Liver (tissue), 3 donors: ENCODE measurements around the gene HAND2.

Experiments used
- EGR1 ChIP-seq, 2 donors: IDR thresholded peaks; 2 replicates each; pipeline ENCODE4 v1.6.1; 2016 to 2018; ENCODE audit warnings: antibody characterized with exemption in 2 of 2, low read depth in 2 of 2
- FOXA1 ChIP-seq: IDR thresholded peaks from 2 replicates; pipeline ENCODE4 v1.6.1; 2016; ENCODE audit warnings: antibody characterized with exemption
- FOXA2 ChIP-seq: IDR thresholded peaks from 2 replicates; pipeline ENCODE4 v1.6.1; 2016; ENCODE audit warnings: antibody characterized with exemption
- GABPA ChIP-seq, 2 donors: IDR thresholded peaks in 1 of 2; conservative IDR thresholded peaks in 1 of 2; 2 replicates each; pipeline ENCODE4 v1.6.1; 2016; ENCODE audit warnings: antibody characterized with exemption in 2 of 2, mild to moderate bottlenecking in 1 of 2, moderate library complexity in 1 of 2
- HNF4A ChIP-seq, 2 donors: conservative IDR thresholded peaks; 2 replicates each; pipeline ENCODE4 v1.6.1; 2016; ENCODE audit warnings: antibody characterized with exemption in 2 of 2, mild to moderate bottlenecking in 2 of 2
- RAD21 ChIP-seq, 2 donors: IDR thresholded peaks; 2 replicates each; pipeline ENCODE4 v1.6.1; 2016; ENCODE audit warnings: antibody characterized with exemption in 2 of 2, mild to moderate bottlenecking in 2 of 2
- RXRA ChIP-seq, 2 donors: IDR thresholded peaks; 2 replicates each; pipeline ENCODE4 v1.6.1; 2017 to 2018; ENCODE audit warnings: antibody characterized with exemption in 2 of 2, mild to moderate bottlenecking in 1 of 2
- SP1 ChIP-seq: IDR thresholded peaks from 2 replicates; pipeline ENCODE4 v1.6.1; 2018; ENCODE audit warnings: antibody characterized with exemption, mild to moderate bottlenecking
- TAF1 ChIP-seq: conservative IDR thresholded peaks from 2 replicates; pipeline ENCODE4 v1.6.1; 2016; ENCODE audit warnings: antibody characterized with exemption, mild to moderate bottlenecking
- YY1 ChIP-seq: IDR thresholded peaks from 2 replicates; pipeline ENCODE4 v1.6.1; 2016; ENCODE audit warnings: antibody characterized with exemption, mild to moderate bottlenecking
- TF ChIP-seq, protein P1 (sequence below): fragments of 150-350 bp; IDR thresholded peaks from 2 replicates; pipeline ENCODE4 v1.5.1; 2017; ENCODE audit warnings: improper control_type of control experiment, low read depth, low read length; ENCODE audit not compliant: missing input control
- TF ChIP-seq, protein P2 (sequence below): IDR thresholded peaks from 2 replicates; pipeline ENCODE4 v1.6.1; 2016; ENCODE audit warnings: antibody characterized with exemption
- TF ChIP-seq, protein P3 (sequence below): IDR thresholded peaks from 2 replicates; pipeline ENCODE4 v1.6.1; 2016; ENCODE audit warnings: antibody characterized with exemption
- TF ChIP-seq, protein P4 (sequence below): IDR thresholded peaks from 2 replicates; pipeline ENCODE4 v1.6.1; 2016; ENCODE audit warnings: antibody characterized with exemption, mild to moderate bottlenecking
- donor health status: healthy.
- donor health status: healthy.

DNA sequence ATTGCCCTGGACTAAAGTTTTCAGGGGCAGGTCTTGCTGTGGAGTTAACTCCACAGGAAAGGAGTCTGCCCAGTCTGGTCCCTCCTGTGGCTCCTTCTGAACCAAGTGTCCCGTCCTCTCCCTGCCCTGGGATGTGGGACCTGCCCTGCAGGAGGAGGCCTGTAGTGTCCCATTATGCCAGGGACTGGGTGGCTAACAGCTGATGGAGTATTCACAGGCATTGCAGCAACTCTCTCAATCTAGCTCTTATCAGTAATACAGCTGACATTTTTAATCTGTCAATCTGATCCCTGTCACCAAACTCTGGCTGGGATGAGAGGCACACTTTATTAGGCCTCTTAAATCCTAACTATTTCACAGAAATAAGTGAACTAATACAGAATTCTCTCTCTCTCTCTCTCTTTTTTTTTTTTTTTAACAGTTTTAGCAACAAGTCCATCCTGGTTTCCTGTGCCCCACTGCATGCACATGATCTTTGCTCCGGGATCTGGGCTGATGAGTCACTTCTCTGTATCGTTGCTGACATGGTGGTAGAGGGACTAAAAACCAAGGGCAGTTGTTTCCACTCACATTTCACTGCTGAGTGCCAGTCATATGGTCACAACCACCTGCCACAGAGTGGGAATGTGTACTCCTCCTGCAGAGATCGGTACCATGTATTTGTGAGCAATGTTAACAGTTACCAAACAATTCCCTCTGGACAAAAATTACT lies 39.1 kb downstream of the HAND2 start:
- TF ChIP-seq RXRA (IDR thresholded peaks at IDR 0.05), result no peak
- no peak for TF ChIP-seq GABPA (IDR thresholded peaks at IDR 0.05 in 1 of 2, conservative IDR thresholded peaks at IDR 0.05 in 1 of 2)
- TF ChIP-seq, protein P1, sequence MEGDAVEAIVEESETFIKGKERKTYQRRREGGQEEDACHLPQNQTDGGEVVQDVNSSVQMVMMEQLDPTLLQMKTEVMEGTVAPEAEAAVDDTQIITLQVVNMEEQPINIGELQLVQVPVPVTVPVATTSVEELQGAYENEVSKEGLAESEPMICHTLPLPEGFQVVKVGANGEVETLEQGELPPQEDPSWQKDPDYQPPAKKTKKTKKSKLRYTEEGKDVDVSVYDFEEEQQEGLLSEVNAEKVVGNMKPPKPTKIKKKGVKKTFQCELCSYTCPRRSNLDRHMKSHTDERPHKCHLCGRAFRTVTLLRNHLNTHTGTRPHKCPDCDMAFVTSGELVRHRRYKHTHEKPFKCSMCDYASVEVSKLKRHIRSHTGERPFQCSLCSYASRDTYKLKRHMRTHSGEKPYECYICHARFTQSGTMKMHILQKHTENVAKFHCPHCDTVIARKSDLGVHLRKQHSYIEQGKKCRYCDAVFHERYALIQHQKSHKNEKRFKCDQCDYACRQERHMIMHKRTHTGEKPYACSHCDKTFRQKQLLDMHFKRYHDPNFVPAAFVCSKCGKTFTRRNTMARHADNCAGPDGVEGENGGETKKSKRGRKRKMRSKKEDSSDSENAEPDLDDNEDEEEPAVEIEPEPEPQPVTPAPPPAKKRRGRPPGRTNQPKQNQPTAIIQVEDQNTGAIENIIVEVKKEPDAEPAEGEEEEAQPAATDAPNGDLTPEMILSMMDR, result no peak
- no peak for TF ChIP-seq SP1
- no peak for TF ChIP-seq RAD21 (IDR thresholded peaks at IDR 0.05)
- TF ChIP-seq TAF1, result no peak
- TF ChIP-seq, protein P2, sequence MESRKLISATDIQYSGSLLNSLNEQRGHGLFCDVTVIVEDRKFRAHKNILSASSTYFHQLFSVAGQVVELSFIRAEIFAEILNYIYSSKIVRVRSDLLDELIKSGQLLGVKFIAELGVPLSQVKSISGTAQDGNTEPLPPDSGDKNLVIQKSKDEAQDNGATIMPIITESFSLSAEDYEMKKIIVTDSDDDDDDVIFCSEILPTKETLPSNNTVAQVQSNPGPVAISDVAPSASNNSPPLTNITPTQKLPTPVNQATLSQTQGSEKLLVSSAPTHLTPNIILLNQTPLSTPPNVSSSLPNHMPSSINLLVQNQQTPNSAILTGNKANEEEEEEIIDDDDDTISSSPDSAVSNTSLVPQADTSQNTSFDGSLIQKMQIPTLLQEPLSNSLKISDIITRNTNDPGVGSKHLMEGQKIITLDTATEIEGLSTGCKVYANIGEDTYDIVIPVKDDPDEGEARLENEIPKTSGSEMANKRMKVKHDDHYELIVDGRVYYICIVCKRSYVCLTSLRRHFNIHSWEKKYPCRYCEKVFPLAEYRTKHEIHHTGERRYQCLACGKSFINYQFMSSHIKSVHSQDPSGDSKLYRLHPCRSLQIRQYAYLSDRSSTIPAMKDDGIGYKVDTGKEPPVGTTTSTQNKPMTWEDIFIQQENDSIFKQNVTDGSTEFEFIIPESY, result no peak
- no peak for TF ChIP-seq YY1
- TF ChIP-seq, protein P3, sequence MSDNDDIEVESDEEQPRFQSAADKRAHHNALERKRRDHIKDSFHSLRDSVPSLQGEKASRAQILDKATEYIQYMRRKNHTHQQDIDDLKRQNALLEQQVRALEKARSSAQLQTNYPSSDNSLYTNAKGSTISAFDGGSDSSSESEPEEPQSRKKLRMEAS, result no peak
- no peak for TF ChIP-seq FOXA2
- TF ChIP-seq, protein P4, sequence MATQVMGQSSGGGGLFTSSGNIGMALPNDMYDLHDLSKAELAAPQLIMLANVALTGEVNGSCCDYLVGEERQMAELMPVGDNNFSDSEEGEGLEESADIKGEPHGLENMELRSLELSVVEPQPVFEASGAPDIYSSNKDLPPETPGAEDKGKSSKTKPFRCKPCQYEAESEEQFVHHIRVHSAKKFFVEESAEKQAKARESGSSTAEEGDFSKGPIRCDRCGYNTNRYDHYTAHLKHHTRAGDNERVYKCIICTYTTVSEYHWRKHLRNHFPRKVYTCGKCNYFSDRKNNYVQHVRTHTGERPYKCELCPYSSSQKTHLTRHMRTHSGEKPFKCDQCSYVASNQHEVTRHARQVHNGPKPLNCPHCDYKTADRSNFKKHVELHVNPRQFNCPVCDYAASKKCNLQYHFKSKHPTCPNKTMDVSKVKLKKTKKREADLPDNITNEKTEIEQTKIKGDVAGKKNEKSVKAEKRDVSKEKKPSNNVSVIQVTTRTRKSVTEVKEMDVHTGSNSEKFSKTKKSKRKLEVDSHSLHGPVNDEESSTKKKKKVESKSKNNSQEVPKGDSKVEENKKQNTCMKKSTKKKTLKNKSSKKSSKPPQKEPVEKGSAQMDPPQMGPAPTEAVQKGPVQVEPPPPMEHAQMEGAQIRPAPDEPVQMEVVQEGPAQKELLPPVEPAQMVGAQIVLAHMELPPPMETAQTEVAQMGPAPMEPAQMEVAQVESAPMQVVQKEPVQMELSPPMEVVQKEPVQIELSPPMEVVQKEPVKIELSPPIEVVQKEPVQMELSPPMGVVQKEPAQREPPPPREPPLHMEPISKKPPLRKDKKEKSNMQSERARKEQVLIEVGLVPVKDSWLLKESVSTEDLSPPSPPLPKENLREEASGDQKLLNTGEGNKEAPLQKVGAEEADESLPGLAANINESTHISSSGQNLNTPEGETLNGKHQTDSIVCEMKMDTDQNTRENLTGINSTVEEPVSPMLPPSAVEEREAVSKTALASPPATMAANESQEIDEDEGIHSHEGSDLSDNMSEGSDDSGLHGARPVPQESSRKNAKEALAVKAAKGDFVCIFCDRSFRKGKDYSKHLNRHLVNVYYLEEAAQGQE, result no peak
- TF ChIP-seq FOXA1, result no peak
- no peak for TF ChIP-seq EGR1 (IDR thresholded peaks at IDR 0.05; ENCODE audit: low read depth in 2 of 2)
- no peak for TF ChIP-seq HNF4A (conservative IDR thresholded peaks at IDR 0.05)
